ENCODE measurements around the gene SLC12A2.

SLC12A2 gene

DNA sequence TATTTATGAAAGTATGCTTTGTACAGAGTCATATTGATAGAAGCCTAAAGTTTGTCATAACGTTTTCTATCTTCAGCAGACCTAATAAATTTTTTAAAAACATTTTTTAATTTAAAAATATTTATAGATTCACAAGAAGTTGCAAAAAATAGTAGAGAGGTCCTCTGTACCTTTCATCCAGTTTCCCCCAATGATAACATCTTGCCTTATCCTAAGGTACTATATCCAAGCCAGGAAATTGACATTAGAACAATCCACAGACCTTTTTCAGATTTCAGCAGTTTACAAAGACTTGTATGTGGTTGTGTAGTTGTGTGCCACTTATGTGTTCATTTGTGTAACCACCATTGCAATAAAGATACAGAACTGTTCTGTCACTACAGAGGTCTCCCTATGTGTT lies 88.5 kb downstream of the SLC12A2 start:
- no peak for DNase-seq

DNA sequence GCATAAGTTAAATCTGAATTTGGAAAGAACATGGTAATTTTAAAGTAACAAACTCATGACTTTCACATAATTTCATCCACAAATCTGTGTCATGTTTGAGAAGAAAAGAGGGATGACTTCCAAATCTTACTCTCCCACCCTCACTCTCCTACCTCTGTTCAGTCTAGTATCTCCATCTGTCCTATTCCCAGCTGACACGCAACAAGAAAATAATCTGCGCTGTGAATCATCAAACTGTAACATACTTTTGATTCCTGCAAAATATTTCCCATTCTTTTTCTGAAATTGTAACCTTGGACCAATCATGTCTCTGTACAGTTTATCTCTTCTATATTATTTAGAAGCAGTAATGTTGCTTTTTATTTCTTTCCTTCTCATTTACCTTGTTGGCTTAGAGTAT lies 91.4 kb downstream of the SLC12A2 start:
- peak; percentile 46 for DNase-seq

DNA sequence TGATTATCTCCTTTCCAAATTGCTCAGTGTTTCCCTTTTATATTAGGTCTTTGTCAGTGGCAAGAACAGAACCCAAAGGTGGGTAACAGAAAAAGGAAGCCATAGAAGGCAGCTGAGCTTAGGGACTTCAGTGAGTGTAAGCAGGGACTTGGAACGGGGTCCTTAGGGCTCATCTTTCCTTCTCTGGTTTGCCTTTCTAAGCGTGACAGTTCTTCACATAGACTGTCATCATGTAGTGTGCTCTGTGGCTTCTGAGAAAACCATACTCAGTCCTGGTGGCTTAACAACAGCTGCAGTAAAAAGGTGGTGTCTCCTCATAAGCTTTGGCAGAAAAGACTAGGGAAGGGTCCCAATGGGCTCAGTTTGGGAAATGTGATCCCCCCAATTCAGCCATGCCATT lies 108.8 kb downstream of the SLC12A2 start:
- no peak for DNase-seq

DNA sequence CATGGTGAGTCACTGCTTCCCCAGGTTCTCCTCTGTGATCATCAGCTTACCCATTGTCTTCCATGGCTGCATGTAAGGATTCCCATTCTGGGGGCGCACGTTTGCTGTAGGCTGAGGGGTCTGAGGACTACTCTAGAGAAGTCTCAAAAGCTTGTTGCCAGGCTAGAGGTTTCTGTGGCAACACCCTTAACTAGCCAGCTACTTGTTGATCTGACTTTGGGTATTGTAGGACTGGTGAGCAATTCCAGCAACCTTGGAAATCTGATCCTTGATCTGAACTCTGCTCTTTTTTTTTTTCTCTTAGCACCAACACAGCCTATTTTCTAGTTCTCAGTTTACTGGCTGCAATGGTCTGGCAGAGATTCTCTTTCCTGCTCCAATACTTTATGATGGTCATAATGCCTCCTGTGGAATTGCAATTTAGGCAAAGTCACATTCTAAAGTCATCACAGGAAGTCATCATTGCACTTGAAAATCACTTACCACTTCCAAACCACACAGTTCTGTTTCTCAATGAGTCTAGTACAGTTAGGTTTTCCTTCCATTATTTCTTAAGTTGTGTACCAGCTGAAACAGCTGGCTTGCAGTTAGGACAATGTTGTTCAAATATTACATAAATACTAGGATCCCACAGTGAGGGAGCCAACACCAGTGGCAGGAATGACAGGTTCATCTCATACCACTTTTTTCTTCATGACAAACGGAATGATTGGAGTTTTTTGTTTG lies 110.3 kb downstream of the SLC12A2 start:
- no peak for DNase-seq

DNA sequence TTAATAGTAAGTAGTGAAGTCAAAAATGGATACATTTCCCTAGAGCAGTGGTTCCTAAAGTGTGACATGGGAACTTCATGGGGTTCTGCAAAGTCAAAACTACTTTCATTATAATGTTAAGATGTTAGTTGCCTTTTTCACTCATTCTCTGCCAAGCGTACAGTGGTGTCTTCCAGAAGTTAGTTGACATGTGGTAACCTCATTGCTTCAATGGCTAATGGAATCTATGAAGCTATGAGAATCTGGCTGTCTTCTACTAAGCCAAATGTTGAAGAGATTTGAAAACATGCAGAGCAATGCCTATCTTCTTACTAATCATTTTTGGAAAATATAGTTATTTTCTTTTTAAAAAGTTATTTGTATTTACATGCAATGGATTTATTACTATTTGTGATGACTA lies 111.8 kb downstream of the SLC12A2 start:
- DNase-seq = no peak

DNA sequence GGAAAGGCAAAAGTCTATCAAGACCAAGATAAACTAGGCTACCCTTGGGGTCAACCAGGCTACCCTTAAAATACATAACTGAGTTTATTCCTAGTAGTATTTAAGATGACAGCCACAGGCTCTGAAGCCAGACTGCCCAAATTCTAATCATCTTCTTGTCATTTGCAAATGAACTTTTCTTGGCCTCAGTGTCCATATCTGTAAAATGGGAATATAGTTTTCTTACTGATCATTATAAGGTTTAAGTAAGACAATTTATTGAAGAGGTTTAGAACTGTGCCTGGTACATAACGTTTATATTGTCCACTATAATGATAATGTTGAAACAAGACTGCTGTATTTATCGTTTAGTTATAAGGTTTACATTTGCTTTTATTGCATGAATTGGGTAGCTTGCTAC lies 112.5 kb downstream of the SLC12A2 start:
- DNase-seq = no peak

DNA sequence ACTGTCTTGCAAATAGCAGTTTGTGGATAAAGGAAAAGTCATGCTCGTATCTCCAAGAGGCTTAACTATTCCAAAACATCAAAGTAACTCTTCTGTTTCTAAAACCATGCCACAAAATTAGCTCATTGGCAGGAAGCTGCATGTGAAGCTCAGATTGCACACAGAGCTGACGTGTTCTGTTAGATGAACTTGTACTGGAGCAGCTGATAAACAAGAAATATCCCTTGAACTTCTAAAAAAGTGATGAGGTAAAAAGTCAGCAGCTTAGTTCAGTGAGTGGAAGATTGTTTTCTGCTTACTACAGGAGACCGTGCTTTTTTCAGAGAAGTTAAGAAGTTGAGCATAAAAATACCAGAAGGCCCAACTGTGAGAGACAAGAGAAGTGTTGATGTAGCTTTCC lies 113.2 kb downstream of the SLC12A2 start:
- DNase-seq = peak; percentile 46

DNA sequence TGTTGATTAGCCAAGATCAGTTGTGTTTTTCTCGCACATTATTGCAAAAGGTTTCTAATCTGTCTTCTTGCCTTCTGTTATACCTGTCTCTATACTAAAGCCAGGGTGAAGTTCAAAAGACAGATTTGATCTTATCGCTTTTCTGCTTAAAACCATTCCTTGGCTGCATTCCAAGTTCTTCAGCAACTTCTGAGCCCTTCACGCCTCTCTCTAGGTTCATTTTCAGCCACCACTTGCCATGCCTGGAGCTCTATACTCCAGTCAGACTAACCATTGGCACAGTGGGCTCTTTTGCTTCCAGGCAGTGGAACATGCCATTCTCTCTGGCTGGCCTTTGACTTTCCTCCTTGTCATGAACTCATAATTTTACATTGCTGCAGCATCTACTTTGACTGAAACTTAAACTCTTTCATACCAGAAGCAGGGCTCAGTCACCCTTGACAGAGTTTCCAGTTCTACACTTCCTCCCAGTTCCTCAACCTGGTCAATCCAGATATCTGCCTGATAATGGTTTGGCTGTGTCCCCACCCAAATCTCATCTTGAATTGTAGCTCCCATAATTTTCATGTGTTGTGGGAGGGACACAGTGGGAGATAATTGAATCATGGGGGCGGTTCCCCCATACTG lies 114.4 kb downstream of the SLC12A2 start:
- no peak for DNase-seq

DNA sequence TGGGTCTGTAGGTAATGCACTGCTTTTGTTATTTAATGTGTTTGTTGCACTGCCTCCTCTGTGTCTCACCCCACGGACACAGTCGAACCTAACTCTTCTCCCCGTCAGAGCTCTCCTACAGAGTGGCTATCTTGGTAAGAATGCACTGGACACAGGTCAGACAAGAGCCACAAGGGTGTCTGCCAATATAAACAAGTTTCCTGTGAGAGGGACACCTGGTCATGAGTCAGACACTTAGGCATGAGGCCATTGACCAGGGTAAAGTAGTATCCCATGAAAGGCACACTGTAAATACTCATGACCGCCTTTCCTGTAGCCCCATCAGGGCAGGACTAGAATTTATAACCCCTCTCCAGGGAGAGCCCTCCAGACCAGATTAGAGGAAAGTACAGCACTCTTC lies 115.5 kb downstream of the SLC12A2 start:
- DNase-seq = no peak

DNA sequence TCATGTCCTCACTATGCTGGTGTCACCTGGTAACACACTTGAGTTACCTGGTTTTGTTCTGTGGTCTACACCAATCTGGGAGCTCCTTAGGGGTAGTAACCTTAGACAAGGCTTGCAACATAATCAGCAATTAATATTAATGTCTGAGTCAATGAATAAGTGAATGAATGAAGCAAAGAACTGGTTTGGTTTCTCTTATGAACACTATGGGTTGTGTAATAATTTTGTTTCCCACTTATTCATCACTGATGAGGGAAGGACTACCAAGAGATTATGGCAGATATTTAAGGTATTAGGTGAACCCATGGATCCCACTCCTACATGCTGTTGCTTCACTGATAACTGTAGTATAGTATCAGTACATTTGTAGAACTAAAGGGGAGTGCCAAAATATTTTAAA lies 116.0 kb downstream of the SLC12A2 start:
- no peak for DNase-seq

DNA sequence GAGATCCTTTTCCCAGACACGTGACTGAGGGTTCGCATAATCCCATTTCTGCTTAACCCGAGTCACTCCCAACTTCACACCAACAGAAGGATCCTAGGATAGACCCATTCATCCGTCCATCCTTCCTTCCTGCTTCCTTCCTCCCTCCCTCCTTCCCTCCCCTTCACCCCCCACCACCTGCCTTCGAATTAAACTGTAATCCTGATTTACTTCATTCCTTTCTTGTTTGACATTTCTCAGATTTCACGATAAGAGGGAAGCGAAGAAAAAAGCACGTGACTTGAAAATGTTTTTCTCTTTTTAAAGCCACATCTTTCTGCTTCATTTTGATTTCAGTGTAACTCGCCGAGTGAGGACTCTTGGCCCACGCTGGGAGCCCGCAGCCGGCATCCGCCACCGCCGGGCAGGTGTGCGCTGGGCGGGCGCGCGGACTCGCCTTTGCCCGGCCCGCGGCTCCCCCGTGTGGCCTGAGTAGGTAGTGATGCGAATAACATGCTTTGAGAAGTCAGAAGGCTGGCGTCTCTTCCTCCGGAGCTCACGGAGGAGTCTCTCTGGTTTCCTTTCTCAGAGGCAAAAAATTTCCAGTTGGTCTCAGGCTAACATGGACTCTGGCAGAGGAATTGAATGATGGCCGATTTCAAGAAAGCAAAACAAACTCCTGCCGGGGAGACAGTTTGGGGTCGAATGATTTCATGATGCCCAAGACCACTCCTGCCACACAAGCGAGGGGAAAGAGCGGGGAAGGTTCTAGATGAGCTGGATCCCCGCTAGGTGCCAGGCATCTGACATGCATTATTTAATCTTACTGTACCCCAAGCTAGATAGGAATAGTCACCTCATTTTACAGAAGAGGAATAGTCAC lies 117.7 kb downstream of the SLC12A2 start:
- peak; percentile 51 for DNase-seq

DNA sequence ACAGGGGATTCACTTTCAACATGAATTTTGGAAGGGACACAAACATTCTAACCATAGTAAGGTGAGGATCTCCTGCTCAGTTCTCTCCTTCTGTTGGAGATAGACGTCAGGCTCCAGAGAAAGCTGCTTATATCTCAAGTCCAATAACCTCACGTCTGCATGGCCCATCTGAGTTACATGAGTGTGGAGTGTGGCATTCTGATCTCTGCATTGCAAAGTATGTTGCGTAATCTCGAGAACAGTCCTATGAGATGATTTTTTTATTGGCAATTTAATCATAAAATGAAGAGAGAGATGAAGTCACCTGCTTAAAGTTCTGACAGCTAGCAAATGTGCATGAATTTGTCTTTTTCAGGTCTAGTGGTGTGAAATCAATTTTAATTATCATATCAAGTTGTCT lies 118.8 kb downstream of the SLC12A2 start:
- DNase-seq = no peak

DNA sequence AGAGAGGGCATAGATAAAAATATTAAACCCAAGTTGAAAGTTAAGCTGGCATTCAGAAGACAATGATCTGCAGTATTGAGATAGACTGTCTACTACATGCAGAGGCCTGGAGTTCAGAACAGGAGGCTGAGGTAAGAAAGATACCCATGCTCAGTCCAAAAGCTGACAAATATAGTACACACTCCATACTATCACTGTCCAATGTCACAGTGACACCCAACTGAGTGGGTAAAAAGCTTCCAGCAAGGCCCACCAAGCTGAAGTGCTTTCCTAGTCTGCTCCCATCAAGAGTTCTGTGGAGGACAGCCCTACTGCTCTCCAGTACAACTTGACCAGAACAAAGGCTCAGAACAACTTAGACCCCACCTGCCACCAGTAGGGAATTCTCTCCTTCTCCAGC lies 124.9 kb downstream of the SLC12A2 start:
- no peak for DNase-seq

DNA sequence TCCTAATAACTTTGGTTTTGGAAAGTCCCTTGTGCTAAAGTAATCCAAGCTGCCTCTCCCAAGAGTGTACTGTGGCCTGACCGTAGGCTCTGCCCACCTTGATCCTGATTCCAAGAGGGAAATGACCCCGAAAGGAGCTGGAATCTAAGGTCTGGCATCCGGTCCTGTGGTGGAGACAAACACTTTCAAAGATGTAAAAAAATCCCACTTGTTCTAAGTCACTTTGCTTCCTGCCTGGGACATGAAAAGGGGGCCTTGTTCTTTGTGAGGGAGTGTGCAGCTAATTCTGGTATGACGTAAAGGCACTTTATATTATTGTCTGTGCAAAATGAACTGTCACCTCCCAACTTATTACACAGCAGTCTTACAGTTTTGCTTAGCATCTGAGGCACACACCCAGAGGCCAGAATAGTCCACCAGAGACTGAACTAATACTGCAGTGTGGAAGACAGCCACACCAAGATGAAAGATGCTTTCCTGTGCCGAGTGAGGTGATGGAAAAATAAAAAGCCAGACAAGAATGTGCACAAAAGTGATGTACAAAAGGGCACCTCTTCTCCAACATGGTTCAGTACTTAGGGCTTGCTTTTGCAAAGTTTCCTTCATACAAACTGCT lies 128.7 kb downstream of the SLC12A2 start:
- DNase-seq = no peak

DNA sequence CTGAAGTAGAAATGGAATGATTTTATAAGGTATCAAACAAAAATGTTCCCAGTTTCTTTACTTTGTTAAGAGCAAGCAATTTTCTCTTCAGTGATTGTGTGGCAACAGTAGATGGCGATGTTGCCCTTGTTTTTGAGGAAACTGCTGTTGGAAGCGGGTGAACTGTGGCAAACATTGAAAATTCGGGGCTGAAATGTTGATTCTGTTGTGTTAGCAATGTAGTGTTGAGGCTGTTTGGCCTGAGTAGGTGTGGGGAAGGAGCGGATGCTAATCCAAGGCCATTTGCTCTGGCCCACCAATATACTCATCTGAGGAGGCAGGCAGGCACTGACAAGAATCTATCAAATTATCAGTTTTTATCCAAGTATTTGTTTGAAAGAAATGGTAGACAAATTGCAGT lies 129.8 kb downstream of the SLC12A2 start:
- peak; percentile 66 for DNase-seq

DNA sequence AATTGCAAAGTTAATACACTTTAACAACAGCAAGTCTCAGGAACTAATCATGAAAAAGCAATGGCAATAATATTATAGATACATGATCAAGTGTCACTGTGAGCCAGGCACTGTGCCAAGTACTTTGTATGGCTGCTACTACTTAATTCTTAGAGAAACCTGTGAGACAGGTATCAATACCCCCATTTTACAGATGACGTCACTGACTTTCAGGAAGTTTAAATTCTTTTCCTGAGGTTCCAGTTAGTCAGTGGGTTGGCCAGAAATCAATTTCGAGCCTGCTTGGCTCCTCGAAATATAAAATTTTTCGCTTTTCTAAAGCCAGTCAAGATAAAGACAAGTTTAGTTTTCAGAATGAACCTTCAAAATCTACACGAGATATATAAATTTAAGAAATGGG lies 130.3 kb downstream of the SLC12A2 start:
- no peak for DNase-seq

DNA sequence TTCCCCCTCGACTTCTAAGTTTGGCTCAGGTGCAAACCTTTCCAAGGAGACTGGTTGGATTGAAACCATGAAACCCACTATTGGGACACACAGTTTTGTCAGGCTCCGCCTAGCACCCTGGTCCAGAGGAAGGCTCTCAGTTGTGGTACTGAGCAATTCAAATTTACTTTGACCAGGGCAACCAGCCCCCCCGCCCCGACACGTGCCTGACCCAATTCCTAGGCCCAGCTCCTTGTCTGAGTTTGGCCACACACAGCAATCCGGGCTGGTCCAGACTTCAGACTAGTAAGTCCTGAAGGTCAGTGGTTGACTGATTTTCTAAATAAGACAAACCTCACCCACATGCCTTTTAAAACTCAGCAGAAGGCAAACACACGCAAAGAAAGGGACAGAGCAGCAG lies 132.7 kb downstream of the SLC12A2 start:
- DNase-seq = no peak

DNA sequence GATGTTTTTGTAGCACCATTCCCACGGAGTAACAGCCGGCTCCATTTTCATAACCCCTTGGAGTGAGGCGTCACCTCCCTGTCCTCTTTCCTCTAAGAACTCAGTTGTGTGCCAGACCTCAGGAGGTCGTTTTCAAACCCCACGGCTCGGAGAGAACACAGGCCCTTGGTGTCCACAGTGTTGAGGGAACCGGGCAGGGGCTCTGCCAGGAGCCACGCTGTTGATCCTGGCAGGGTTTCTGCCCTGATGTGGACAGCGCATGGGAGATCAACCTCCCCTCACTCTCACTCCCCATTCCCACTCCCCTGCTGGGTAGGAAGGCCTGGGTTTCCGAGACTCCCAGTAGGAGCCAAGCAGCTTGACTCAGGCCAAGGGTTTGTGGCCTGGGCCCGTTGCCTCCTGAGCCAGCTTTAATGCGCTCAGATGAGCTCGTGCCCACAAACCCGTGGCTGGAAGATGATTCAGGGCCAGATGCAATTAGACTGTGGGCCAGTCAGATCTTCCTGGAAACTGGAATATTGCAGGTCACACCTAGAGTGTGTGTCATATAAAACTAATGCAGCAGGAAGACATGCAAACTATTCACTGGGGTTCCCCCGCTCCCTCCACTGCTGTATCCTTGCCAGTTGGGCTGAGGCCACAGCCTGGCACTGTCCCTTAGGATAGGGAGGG lies 133.4 kb downstream of the SLC12A2 start:
- DNase-seq = peak; percentile 81

DNA sequence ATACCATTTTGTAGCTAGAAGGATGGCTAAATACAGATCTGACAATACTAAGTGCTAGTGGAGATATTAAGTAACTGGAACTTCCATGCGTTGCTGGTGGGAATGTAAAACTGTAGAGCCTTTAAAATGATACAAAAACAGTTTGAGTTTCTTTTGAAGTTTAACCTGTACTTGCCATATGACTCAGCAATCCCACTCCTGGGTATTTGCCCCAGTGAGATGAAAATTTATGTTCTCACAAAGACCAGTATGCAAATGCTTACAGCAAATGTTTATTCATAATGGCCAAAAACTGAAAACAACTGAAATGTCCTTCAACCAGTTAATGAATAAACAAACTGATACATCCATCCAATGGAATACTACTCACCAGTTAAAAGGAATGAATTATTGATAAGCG lies 137.3 kb downstream of the SLC12A2 start:
- DNase-seq = no peak

DNA sequence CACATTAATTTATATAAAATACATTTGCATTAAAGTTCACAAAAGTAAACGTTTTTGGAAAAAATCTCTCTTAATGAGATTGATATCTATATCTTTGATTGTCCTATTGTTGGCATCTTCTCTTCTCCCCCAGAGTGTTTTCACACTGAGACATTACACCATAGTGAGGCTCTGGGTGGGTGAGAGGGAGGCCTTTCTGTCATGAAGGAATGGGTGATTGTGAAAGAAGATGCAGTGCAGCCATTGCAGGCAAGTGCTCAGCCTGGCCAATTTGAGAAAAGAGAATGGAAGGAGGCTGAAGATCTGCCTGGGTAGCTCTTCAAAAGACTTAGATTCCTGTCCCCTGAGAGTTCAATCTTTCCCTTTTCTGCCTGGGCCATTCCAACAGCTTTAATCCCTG lies 140.8 kb downstream of the SLC12A2 start:
- DNase-seq = no peak

DNA sequence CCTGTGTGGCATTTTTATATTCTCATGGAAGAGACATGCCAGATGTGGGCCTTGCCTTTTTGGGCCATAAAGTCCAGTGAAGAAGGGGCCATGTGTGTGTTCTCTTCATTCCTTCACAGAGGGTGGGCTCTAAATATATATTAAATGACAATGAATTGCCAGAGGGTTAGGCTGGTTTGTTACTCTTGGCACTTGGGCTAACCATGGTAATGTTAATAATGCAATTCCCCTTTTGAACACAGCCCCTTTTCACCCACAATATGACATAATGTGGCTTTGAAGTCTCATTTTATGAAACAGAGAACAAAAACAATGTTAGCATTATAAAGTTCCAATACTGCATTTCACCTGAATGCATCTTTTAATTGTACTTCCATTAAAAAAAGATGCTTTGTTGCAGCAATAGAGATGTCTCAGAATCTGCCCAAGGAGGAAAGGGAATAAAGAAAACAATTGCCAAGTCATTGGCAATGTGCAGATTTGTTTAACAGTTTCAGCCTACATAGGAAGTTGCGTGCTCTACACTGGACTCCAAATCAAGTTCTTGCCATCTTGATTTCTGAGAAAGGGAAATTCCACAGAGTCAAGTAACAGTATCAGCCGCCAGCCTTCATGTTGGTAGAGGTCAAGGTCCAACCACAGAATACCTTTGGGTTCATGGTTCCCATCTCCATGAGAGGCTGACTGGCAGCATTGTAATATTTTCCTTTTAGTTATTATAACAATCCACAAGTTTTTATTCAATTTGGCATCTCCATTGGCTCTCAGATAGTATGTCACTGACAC lies 141.9 kb downstream of the SLC12A2 start:
- DNase-seq = no peak

DNA sequence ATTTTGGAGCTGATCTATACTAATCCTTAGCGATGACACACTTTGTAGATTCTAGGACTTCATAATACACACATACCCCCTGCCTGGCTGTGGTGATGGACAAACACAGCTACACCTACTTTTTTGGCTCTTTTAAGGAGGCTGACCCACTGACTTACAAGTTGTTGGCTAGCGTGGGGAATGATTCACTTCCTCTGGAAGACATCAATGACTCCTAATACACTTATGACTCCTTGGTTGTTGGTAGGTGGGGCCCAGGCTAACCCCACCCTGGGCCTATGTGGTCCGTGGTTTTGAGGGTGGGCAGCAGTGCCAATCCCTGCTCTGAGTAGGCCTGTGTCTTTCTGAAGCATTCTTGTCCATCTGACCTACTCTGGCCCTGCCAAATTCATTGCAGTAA lies 144.4 kb downstream of the SLC12A2 start:
- peak; percentile 85 for DNase-seq

All from fibroblast of skin of right quadriceps (primary cell).